ENCODE data around the gene SHC4.

GRCh38 chr15:48936666-48937065, 27.1 kb downstream of the SHC4 start:
- TF ChIP-seq CTCF (IDR thresholded peaks at IDR 0.05; ENCODE audit: insufficient read depth, low read length) (no peak), POLR2AphosphoS5 (IDR thresholded peaks at IDR 0.05; ENCODE audit: low read depth) (no peak), REST (IDR thresholded peaks at IDR 0.05; ENCODE audit: insufficient replicate concordance, low read depth) (no peak)
